OCI-LY7 (cell line): Measurements from ENCODE around the gene COBLL1. TPM values are rescaled to one million over a fixed set of nuclear protein-coding genes. Genes with fewer than 3 reads are reported as not detected.

ENCODE experiments used
- BruUV-seq: library from RNA; stranded (reverse); fragments of 400-500 nt; replicated peaks from 2 replicates; lab custom pipeline; 2021; lab: Mats Ljungman, UMichigan
- CTCF ChIA-PET: fragments of 300-600 bp; sonication (Branson Sonifier 250); formaldehyde crosslinking; loops from one replicate; lab custom pipeline; 2022; ENCODE audit warnings: antibody characterized with exemption; ENCODE audit not compliant: unreplicated experiment; lab: Charles Lee
- POLR2A ChIA-PET: fragments of 300-600 bp; sonication (Branson Sonifier 250); formaldehyde crosslinking; loops from one replicate; lab custom pipeline; 2022; ENCODE audit warnings: antibody characterized with exemption; lab: Charles Lee
- DNase-seq: peaks from one replicate; pipeline ENCODE4 v3.0.0-alpha.2; 2015; ENCODE audit warnings: low spot score
- H2AFZ ChIP-seq: fragments of 200-600 bp; sonication (generic), shearing (Covaris generic); 2 replicates; pipeline ENCODE4 v1.6.1; 2014; ENCODE audit warnings: mild to moderate bottlenecking, antibody characterized with exemption, low read length, moderate library complexity
- H3K27ac ChIP-seq: fragments of 200-600 bp; sonication (generic); 2 replicates; pipeline ENCODE4 v1.5.1; 2014; ENCODE audit warnings: mixed run types, low read depth, mild to moderate bottlenecking, moderate library complexity, low read length, inconsistent platforms; ENCODE audit not compliant: poor library complexity, severe bottlenecking
- H3K36me3 ChIP-seq: fragments of 200-600 bp; sonication (generic); 2 replicates; pipeline ENCODE4 v1.6.1; 2014; ENCODE audit warnings: mild to moderate bottlenecking, antibody characterized with exemption, low read length, moderate library complexity, mixed read lengths; ENCODE audit not compliant: insufficient read depth
- H3K4me1 ChIP-seq: fragments of 200-600 bp; sonication (generic); 2 replicates; pipeline ENCODE4 v1.5.1; 2014; ENCODE audit warnings: mild to moderate bottlenecking, low read length; ENCODE audit not compliant: insufficient read depth, poor library complexity, severe bottlenecking
- H3K4me2 ChIP-seq: fragments of 200-600 bp; sonication (generic); 2 replicates; pipeline ENCODE4 v1.6.1; 2014; ENCODE audit warnings: mild to moderate bottlenecking, low read length
- H3K4me3 ChIP-seq: fragments of 200-600 bp; sonication (generic); 2 replicates; pipeline ENCODE4 v1.5.1; 2014; ENCODE audit warnings: mild to moderate bottlenecking, low read depth, low read length; ENCODE audit not compliant: poor library complexity, severe bottlenecking
- H3K79me2 ChIP-seq: fragments of 200-600 bp; sonication (generic); 2 replicates; pipeline ENCODE4 v1.6.1; 2016; ENCODE audit warnings: low read depth, mild to moderate bottlenecking, low read length, moderate library complexity, mixed read lengths; ENCODE audit not compliant: insufficient read depth
- H3K9me2 ChIP-seq: fragments of 200-600 bp; sonication (generic); 2 replicates; pipeline ENCODE4 v1.6.1; 2016; ENCODE audit warnings: mild to moderate bottlenecking, low read length, mixed read lengths; ENCODE audit not compliant: insufficient read depth
- H3K9me3 ChIP-seq: fragments of 200-600 bp; sonication (generic); 2 replicates; pipeline ENCODE4 v1.6.1; 2014; ENCODE audit warnings: mild to moderate bottlenecking, mixed run types, low read length, mixed read lengths
- H4K20me1 ChIP-seq: fragments of 200-600 bp; sonication (generic); 2 replicates; pipeline ENCODE4 v1.6.1; 2014; ENCODE audit warnings: mild to moderate bottlenecking, antibody characterized with exemption, low read length, moderate library complexity, mixed read lengths; ENCODE audit not compliant: insufficient read depth
- EZH2phosphoT487 ChIP-seq: fragments of 200-600 bp; sonication (generic); IDR thresholded peaks from 2 replicates; pipeline ENCODE4 v1.6.1; 2018; ENCODE audit warnings: low read depth, borderline replicate concordance, mild to moderate bottlenecking, mixed run types, antibody characterized with exemption, low read length, moderate library complexity, mixed read lengths
- intact Hi-C: fragments of 100-400 bp; cut with micrococcal nuclease; formaldehyde crosslinking; loops from one replicate; pipeline ENCODE4 v1.10.0; 2022; ENCODE audit not compliant: unreplicated experiment
- total RNA-seq, 2 experiments: library from RNA; depleted of rRNA in 1 of 2; stranded (reverse); fragments of >200 nt in 1 of 2; shearing (Covaris generic) in 1 of 2; gene quantifications; 2 replicates each; pipeline ENCODE4 v1.2.3, GENCODE V29; 2014 to 2022
- TF ChIP-seq, protein P1 (sequence below): fragments of 200-600 bp; sonication (generic); conservative IDR thresholded peaks from 2 replicates; pipeline ENCODE4 v1.5.1; 2014; ENCODE audit warnings: mild to moderate bottlenecking, antibody characterized with exemption, low read length, moderate library complexity, mixed read lengths

The COBLL1 gene
- total RNA-seq, 2 experiments from 2014 or later, result 0.79 to 40.7 TPM

DNA sequence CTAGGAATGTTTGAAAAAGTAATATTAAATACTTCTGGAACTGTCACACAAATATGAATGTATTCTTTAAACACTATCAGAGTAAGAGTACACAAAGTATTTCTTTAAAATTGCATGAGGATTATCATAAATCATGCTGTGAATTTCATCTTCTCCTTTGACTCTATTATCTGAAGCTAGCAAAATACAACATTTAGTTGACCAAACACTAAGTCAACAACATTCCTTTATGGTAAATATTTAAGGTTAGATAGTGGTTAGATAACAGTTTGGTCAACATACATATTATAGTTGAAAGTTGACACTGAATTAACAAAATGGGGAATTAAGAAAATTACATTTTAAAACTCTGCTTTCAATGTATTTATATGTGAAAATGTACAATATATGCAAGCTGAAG lies 148.2 kb downstream of the COBLL1 start:
- no peaks in the 10 kb centered on the region for H3K9me2 ChIP-seq
- H3K9me3 ChIP-seq, result no peaks in the 10 kb centered on the region
- no peak overlapping the region for H2AFZ ChIP-seq
- no peak overlapping the region for H3K27ac ChIP-seq
- DNase-seq, result no peak
- POLR2A ChIA-PET, result interaction anchor here (0.6 to 1.0 kb wide), 3 partner anchors 63 to 1090 kb away, joined by 3 to 4 read pairs (median 3); no protein-coding TSS in a partner anchor
- H3K4me3 ChIP-seq, result no peak overlapping the region
- H3K79me2 ChIP-seq, result no peaks in the 10 kb centered on the region
- H4K20me1 ChIP-seq, result no peaks in the 10 kb centered on the region
- no peak overlapping the region for H3K4me2 ChIP-seq
- no peaks in the 10 kb centered on the region for H3K4me1 ChIP-seq
- H3K36me3 ChIP-seq, result no peaks in the 10 kb centered on the region
- TF ChIP-seq, protein P1, sequence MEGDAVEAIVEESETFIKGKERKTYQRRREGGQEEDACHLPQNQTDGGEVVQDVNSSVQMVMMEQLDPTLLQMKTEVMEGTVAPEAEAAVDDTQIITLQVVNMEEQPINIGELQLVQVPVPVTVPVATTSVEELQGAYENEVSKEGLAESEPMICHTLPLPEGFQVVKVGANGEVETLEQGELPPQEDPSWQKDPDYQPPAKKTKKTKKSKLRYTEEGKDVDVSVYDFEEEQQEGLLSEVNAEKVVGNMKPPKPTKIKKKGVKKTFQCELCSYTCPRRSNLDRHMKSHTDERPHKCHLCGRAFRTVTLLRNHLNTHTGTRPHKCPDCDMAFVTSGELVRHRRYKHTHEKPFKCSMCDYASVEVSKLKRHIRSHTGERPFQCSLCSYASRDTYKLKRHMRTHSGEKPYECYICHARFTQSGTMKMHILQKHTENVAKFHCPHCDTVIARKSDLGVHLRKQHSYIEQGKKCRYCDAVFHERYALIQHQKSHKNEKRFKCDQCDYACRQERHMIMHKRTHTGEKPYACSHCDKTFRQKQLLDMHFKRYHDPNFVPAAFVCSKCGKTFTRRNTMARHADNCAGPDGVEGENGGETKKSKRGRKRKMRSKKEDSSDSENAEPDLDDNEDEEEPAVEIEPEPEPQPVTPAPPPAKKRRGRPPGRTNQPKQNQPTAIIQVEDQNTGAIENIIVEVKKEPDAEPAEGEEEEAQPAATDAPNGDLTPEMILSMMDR, result no peak
- TF ChIP-seq EZH2phosphoT487, result no peak
- no TSS peak for BruUV-seq
- intact Hi-C loops, result no loop called here
- CTCF ChIA-PET, result no interaction called here

DNA sequence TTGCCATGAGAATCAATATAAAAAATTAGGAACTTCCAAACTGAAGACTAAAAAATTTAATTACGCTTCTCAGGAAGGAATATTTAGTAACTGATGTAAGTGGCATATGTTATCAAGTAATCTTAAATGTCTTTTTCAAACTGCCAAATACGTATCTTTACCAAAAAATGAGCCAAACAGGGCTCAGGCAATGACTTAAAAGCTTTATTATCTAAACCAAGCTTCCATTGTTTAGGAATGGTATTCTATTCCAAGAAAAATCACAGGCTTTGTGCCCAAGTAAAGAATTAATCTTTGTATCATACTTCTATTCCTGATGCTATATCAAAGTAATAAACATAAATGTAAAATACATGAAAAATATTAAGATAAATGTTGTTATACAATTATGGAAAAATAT lies 148.7 kb downstream of the COBLL1 start:
- POLR2A ChIA-PET, result interaction anchor here (1.0 kb wide), 1 partner anchor 139 kb away, joined by 3 read pairs; no protein-coding TSS in a partner anchor

DNA sequence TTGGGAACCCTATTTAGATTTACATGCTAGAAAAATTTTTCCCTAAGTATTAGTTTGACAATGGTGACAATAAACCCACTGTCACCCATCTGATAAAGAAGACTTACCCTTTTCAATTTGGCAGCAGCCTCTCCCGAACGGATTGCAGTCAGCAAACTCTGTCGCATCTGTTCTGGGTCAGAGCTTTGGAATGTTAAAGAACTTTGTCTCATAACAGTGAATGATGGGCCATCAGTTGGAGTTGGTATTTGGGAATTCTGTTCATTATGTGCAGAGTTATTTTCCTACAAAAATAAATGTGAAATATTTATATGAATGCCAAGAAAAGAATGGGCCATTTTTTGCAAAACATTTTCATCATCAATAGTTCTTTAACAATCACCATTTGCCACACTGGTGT lies 149.5 kb downstream of the COBLL1 start:
- Histone ChIP-seq H4K20me1 (no peaks in the 10 kb centered on the region), H3K79me2 (no peaks in the 10 kb centered on the region), H3K4me2 (no peak overlapping the region), H3K4me1 (no peaks in the 10 kb centered on the region), H3K4me3 (no peak overlapping the region), H3K9me2 (no peaks in the 10 kb centered on the region), H3K27ac (no peak overlapping the region), H2AFZ (no peak overlapping the region), H3K36me3 (no peaks in the 10 kb centered on the region), H3K9me3 (no peaks in the 10 kb centered on the region)
- TF ChIP-seq, protein P1, result no peak
- no peak for TF ChIP-seq EZH2phosphoT487
- no peak for DNase-seq
- BruUV-seq, result no TSS peak
- ChIA-PET CTCF (no interaction called here), POLR2A (interaction anchor here (0.7 kb wide), 1 partner anchor 37 kb away, joined by 3 read pairs; no protein-coding TSS in a partner anchor)
- intact Hi-C loops, result no loop called here

More for the DNA sequence above, 148.7 kb downstream of the COBLL1 start:
- H3K27ac ChIP-seq, result no peak overlapping the region
- BruUV-seq, result no TSS peak
- no peaks in the 10 kb centered on the region for H3K4me1 ChIP-seq
- H3K4me2 ChIP-seq, result no peak overlapping the region
- H2AFZ ChIP-seq, result no peak overlapping the region
- TF ChIP-seq EZH2phosphoT487, result no peak
- TF ChIP-seq, protein P1, result no peak
- DNase-seq, result no peak
- no peaks in the 10 kb centered on the region for H3K79me2 ChIP-seq
- H3K9me2 ChIP-seq, result no peaks in the 10 kb centered on the region
- H3K4me3 ChIP-seq, result no peak overlapping the region
- CTCF ChIA-PET, result no interaction called here
- no peaks in the 10 kb centered on the region for H4K20me1 ChIP-seq
- H3K36me3 ChIP-seq, result no peaks in the 10 kb centered on the region
- intact Hi-C loops, result no loop called here
- H3K9me3 ChIP-seq, result no peaks in the 10 kb centered on the region
